Natural killer cell (primary cell): Measurements from ENCODE around the gene CSHL1. TPM values are rescaled to one million over a fixed set of nuclear protein-coding genes. Genes with fewer than 3 reads are reported as not detected.
"Not testable (repeated sequence)": the region's sequence is repeated elsewhere in the genome, so short reads cannot be mapped to it uniquely, and the experiment has no call there.

Experiments
- ATAC-seq, 3 donors: fragments of 150-1000 bp in 2 of 3; fragments of 200-7000 bp in 1 of 3; cut with Tn5 transposase; 1 replicate in 1 of 3; 2 replicates in 2 of 3; pipeline ENCODE4 v1.10.0; 2021; ENCODE audit warnings: mild to moderate bottlenecking in 2 of 3, moderate library complexity in 2 of 3
- DNase-seq, 2 donors: peaks; one replicate each; pipeline versions ENCODE4 v3.0.0 to v3.0.0-alpha.2; 2013 to 2021; ENCODE audit warnings: mixed read lengths in 1 of 2
- H3K27ac ChIP-seq: one replicate; pipeline ENCODE4 v1.5.1; 2013; ENCODE audit warnings: mild to moderate bottlenecking, low read length
- H3K27me3 ChIP-seq: one replicate; pipeline ENCODE4 v1.6.1; 2013; ENCODE audit warnings: low read length; ENCODE audit not compliant: control insufficient read depth, insufficient read depth
- H3K36me3 ChIP-seq: one replicate; pipeline ENCODE4 v1.6.1; 2013; ENCODE audit warnings: low read length; ENCODE audit not compliant: control insufficient read depth, insufficient read depth
- H3K4me1 ChIP-seq: one replicate; pipeline ENCODE4 v1.6.1; 2013; ENCODE audit warnings: low read length; ENCODE audit not compliant: control insufficient read depth, insufficient read depth
- H3K4me3 ChIP-seq: one replicate; pipeline ENCODE4 v1.5.1; 2013; ENCODE audit warnings: low read length
- H3K9me3 ChIP-seq: one replicate; pipeline ENCODE4 v1.6.1; 2013; ENCODE audit warnings: low read length; ENCODE audit not compliant: control insufficient read depth, insufficient read depth
- H3K27ac Mint-ChIP-seq, 2 donors: one replicate each; pipeline ENCODE4 v1.8.0; 2022; ENCODE audit warnings: mild to moderate bottlenecking in 2 of 2, mixed read lengths in 2 of 2, moderate library complexity in 1 of 2
- H3K27me3 Mint-ChIP-seq, 2 donors: one replicate each; pipeline ENCODE4 v1.8.0; 2022; ENCODE audit warnings: low read depth in 2 of 2, mixed read lengths in 2 of 2
- H3K36me3 Mint-ChIP-seq: one replicate; pipeline ENCODE4 v1.8.0; 2022; ENCODE audit warnings: mixed read lengths
- H3K4me1 Mint-ChIP-seq, 2 donors: one replicate each; pipeline ENCODE4 v1.8.0; 2022; ENCODE audit warnings: mixed read lengths in 2 of 2
- H3K4me3 Mint-ChIP-seq: one replicate; pipeline ENCODE4 v1.8.0; 2022; ENCODE audit warnings: mild to moderate bottlenecking, moderate library complexity, mixed read lengths
- H3K9me3 Mint-ChIP-seq, 2 donors: one replicate each; pipeline ENCODE4 v1.8.0; 2022; ENCODE audit warnings: mixed read lengths in 2 of 2
- CTCF ChIP-seq: fragments of 200-600 bp; IDR thresholded peaks from one replicate; pipeline ENCODE4 v1.8.0; 2022; ENCODE audit warnings: antibody characterized with exemption
- WGBS: methylation state at CpG from one replicate; pipeline ENCODE4 v1.1.7; 2013; ENCODE audit warnings: missing lambda C conversion rate; ENCODE audit not compliant: insufficient coverage; 5-methylcytosine and 5-hydroxymethylcytosine counted together
- intact Hi-C: fragments of 100-400 bp; cut with micrococcal nuclease; formaldehyde crosslinking; loops from one replicate; pipeline ENCODE4 v1.14.2; 2022
- total RNA-seq, 4 donors: library from RNA; stranded (reverse); fragments of 120-200 nt in 1 of 4; gene quantifications; one replicate each; pipeline versions ENCODE4 v1.2.3 to v1.2.4, GENCODE V29; 2013 to 2022

Gene CSHL1
- total RNA-seq, 3 donors from 2014 or later (not counting 1 experiment from before 2014, with no cell fraction given) = not detected

GRCh38 chr17:63919311-63919723 is 8.3 kb upstream of the CSHL1 start:
- peak; percentile 95 for TF ChIP-seq CTCF
- 48% methylated on average over 8 of the region's 8 CpGs for WGBS
- no peaks in the 10 kb centered on the region for H3K9me3 Mint-ChIP-seq
- H3K4me3 Mint-ChIP-seq = no peak overlapping the region
- H3K4me1 Mint-ChIP-seq = peaks cover 8 to 11% of the 10 kb centered on the region in 2 donors
- Histone ChIP-seq H3K4me1 (peaks cover 19% of the 10 kb centered on the region), H3K36me3 (no peaks in the 10 kb centered on the region), H3K4me3 (no peak overlapping the region), H3K27me3 (no peaks in the 10 kb centered on the region), H3K27ac (no peak overlapping the region), H3K9me3 (no peaks in the 10 kb centered on the region)
- peaks cover 4 to 7% of the 10 kb centered on the region in 2 donors for H3K27me3 Mint-ChIP-seq
- ATAC-seq (peak; percentile 91 to 100 (median 100)), DNase-seq (peak; percentile 64 to 91)
- H3K27ac Mint-ChIP-seq = peak overlapping the region in 1 of 2 donors; percentile 68
- intact Hi-C loops = loop anchor here (1.0 to 5.0 kb wide), 6 partner anchors 27 to 363 kb away; no protein-coding TSS in a partner anchor
- no peaks in the 10 kb centered on the region for H3K36me3 Mint-ChIP-seq

- intact Hi-C loops = loop anchor here (1.0 to 5.0 kb wide), 6 partner anchors 27 to 363 kb away; no protein-coding TSS in a partner anchor
- ATAC-seq, H3K4me3 Mint-ChIP-seq, H3K36me3 ChIP-seq, H3K36me3 Mint-ChIP-seq, H3K27ac ChIP-seq, DNase-seq, H3K27me3 ChIP-seq, H3K4me3 ChIP-seq, H3K27me3 Mint-ChIP-seq, H3K9me3 ChIP-seq, H3K9me3 Mint-ChIP-seq: not testable (repeated sequence)
- Mint-ChIP-seq H3K27ac (peak within 1 kb of the TSS in 1 of 2 donors; percentile 68), H3K4me1 (peaks cover 8 to 11% of the 10 kb centered on the region in 2 donors)
- 77% methylated on average over 7 of the region's 10 CpGs for WGBS
- peaks cover 19% of the 10 kb centered on the region for H3K4me1 ChIP-seq
These were observed 7.8 kb upstream of the CSHL1 start, which contains the start of gene GH1 for GRCh38 chr17:63918789-63919305. Gene GH1, minus strand, starts transcription at chr17:63918839. Its CDS starts 63 bp downstream, at chr17:63918776.

DNA sequence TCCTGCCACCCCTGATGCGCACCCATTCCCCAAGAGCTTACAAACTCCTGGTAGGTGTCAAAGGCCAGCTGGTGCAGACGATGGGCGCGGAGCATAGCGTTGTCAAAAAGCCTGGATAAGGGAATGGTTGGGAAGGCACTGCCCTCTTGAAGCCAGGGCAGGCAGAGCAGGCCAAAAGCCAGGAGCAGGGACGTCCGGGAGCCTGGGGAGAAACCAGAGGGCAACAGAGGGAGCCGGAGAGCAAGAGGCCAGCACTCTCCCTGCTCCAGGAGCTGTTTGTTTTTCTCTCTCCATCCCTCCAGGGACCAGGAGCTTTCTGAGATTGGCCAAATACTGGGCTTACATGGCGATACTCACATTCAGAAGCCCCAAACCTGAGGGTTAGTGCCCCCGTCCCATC is 7.2 kb upstream of the CSHL1 start:
- no peaks in the 10 kb centered on the region for H3K36me3 Mint-ChIP-seq
- no peak overlapping the region for H3K4me3 ChIP-seq
- H3K27ac ChIP-seq = no peak overlapping the region
- WGBS = 95% methylated on average over 10 of the region's 10 CpGs
- H3K9me3 Mint-ChIP-seq = no peaks in the 10 kb centered on the region
- peaks cover 19% of the 10 kb centered on the region for H3K4me1 ChIP-seq
- peaks cover 4 to 7% of the 10 kb centered on the region in 2 donors for H3K27me3 Mint-ChIP-seq
- TF ChIP-seq CTCF = no peak
- peaks cover 8 to 11% of the 10 kb centered on the region in 2 donors for H3K4me1 Mint-ChIP-seq
- H3K9me3 ChIP-seq = no peaks in the 10 kb centered on the region
- H3K36me3 ChIP-seq = no peaks in the 10 kb centered on the region
- ATAC-seq (no peak), DNase-seq (no peak)
- no peak overlapping the region for H3K27ac Mint-ChIP-seq
- H3K4me3 Mint-ChIP-seq = no peak overlapping the region
- H3K27me3 ChIP-seq = no peaks in the 10 kb centered on the region
- intact Hi-C loops = loop anchor here (5.0 kb wide), 2 partner anchors 229 to 364 kb away; no protein-coding TSS in a partner anchor

DNA sequence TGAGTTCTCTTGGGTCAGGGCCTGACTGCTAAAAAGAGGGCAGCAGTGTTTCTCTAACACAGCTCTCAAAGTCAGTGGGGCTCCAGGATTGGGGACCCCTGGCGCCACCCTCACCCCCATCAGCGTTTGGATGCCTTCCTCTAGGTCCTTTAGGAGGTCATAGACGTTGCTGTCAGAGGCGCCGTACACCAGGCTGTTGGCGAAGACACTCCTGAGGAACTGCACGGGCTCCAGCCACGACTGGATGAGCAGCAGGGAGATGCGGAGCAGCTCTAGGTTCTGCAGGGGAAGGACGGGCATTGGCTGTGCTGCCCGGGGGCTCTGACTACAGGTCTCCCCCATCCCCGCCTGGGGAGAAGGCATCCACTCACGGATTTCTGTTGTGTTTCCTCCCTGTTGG is 6.6 kb upstream of the CSHL1 start:
- H3K9me3 Mint-ChIP-seq = no peaks in the 10 kb centered on the region
- H3K4me1 Mint-ChIP-seq = peaks cover 8 to 11% of the 10 kb centered on the region in 2 donors
- no peaks in the 10 kb centered on the region for H3K36me3 ChIP-seq
- H3K4me3 ChIP-seq = no peak overlapping the region
- no peaks in the 10 kb centered on the region for H3K9me3 ChIP-seq
- ATAC-seq = no peak
- H3K27ac Mint-ChIP-seq = no peak overlapping the region
- peaks cover 16% of the 10 kb centered on the region for H3K4me1 ChIP-seq
- no peaks in the 10 kb centered on the region for H3K27me3 ChIP-seq
- WGBS = 90% methylated on average over 13 of the region's 13 CpGs
- no peak overlapping the region for H3K27ac ChIP-seq
- no peak for TF ChIP-seq CTCF
- DNase-seq = no peak
- no peak overlapping the region for H3K4me3 Mint-ChIP-seq
- peaks cover 4 to 7% of the 10 kb centered on the region in 2 donors for H3K27me3 Mint-ChIP-seq
- intact Hi-C loops = loop anchor here (5.0 kb wide), 2 partner anchors 230 to 365 kb away; no protein-coding TSS in a partner anchor
- no peaks in the 10 kb centered on the region for H3K36me3 Mint-ChIP-seq

DNA sequence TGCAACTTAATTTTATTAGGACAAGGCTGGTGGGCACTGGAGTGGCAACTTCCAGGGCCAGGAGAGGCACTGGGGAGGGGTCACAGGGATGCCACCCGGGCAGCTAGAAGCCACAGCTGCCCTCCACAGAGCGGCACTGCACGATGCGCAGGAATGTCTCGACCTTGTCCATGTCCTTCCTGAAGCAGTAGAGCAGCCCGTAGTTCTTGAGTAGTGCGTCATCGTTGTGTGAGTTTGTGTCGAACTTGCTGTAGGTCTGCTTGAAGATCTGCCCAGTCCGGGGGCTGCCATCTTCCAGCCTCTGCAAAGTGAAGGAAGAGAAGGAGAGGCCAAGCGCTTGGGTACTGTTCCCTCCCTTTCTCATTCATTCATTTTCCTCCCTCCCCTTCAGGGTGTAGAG is 6.1 kb upstream of the CSHL1 start:
- H3K4me1 ChIP-seq = peaks cover 16% of the 10 kb centered on the region
- H3K4me3 ChIP-seq, H3K27ac ChIP-seq, H3K9me3 ChIP-seq, H3K36me3 Mint-ChIP-seq, H3K9me3 Mint-ChIP-seq, DNase-seq, H3K27ac Mint-ChIP-seq, H3K27me3 Mint-ChIP-seq, H3K36me3 ChIP-seq, ATAC-seq, H3K27me3 ChIP-seq, H3K4me3 Mint-ChIP-seq: not testable (repeated sequence)
- intact Hi-C loops = loop anchor here (5.0 kb wide), 2 partner anchors 230 to 365 kb away; no protein-coding TSS in a partner anchor
- peaks cover 8 to 11% of the 10 kb centered on the region in 2 donors for H3K4me1 Mint-ChIP-seq
- 97% methylated on average over 7 of the region's 11 CpGs for WGBS
